Fibroblast of mammary gland (primary cell): ENCODE data around the gene ZSCAN26.
A peak's percentile ranks its signal among the peaks of the same experiment; 100 is the strongest.

Experiments used
- DNase-seq: peaks from one replicate; pipeline ENCODE4 v3.0.0-alpha.2; 2010; ENCODE audit warnings: low read depth
- H3K4me3 ChIP-seq: 2 replicates; pipeline ENCODE4 v1.5.1; 2011; ENCODE audit warnings: low read depth, mild to moderate bottlenecking, low read length, moderate library complexity; ENCODE audit not compliant: control insufficient read depth
- CTCF ChIP-seq: conservative IDR thresholded peaks from 2 replicates; pipeline ENCODE4 v1.5.1; 2011; ENCODE audit warnings: low read depth, low read length, inconsistent platforms; ENCODE audit not compliant: control insufficient read depth, insufficient read depth

ZSCAN26 gene

DNA sequence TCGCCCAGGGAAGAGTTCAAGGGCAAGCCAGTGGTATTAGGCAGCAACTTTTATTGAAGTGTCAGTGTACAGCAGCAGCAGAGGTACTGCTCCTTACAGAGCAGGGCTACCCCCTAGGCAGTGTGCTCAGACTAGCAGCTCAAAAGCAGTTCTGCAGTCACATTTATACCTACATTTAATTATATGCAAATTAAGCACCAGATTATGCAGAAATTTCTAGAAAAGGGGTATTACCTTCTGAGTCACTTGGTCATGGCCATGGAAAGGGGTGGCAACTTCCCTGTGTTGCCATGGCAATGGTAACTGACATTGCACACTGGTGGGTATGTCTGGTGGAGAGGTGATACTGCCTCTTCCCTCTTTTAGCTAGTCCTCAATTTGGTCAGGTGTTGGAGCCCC lies 12.8 kb upstream of the ZSCAN26 start:
- no peak for DNase-seq

DNA sequence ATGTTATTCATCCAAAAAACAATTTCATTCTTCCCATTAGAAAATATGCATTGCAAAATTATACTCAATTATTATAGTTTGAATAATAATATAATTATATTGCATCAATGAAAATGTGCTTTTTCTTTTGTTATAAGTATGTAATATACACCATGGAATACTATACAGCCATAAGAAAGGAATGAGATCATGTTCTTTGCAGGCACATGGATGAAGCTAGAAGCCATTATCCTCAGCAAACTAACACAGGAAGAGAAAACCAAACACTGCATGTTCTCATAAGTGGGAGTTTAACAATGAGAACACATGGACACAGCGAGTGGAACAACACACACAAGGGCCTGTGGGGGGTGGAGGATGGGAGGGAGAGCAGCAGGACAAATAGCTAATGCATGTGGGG lies 9.9 kb upstream of the ZSCAN26 start:
- no peak for TF ChIP-seq CTCF
- DNase-seq, result no peak
- H3K4me3 ChIP-seq, result no peak overlapping the region

More for the DNA sequence above, 12.8 kb upstream of the ZSCAN26 start:
- no peak overlapping the region for H3K4me3 ChIP-seq
- no peak for TF ChIP-seq CTCF

- H3K4me3 ChIP-seq, result peak within 1 kb of the TSS; percentile 40
- peak; percentile 80 for DNase-seq
- TF ChIP-seq CTCF, result no peak
Observed at GRCh38 chr6:28258877-28259777, 7.8 kb upstream of the ZSCAN26 start, which contains the start of gene NKAPL. Gene NKAPL, plus strand, starts transcription at chr6:28259297. Its CDS starts 75 bp downstream, at chr6:28259372.

GRCh38 chr6:28263922-28264321 lies 3.0 kb upstream of the ZSCAN26 start:
- no peak for DNase-seq
- no peak overlapping the region for H3K4me3 ChIP-seq
- no peak for TF ChIP-seq CTCF

DNA sequence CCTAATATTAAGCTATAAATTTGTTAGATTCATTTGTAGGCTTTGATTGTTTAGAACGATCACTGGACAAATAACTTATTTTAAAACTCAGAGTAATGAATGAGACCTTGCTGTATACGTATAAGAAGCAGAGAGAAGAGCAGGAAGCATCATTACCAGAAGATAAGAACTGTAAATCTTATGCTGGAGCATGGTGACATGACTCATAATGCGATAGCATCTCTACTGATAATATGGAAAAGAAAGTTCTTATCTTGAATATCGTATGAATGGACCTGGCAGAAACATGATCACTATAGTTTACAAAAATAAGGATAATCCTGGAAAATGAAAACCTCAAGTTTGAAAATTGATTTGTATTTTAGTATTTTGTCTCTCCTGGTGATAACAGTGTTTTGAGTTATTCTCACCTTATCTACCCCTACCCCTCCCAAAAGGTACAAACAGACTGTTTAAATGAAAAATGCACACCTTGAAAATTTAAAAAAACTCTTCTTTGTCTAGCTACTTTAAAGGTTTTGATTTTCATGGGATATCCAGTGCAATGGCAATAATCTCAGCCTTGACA lies 2.0 kb upstream of the ZSCAN26 start:
- no peak overlapping the region for H3K4me3 ChIP-seq
- no peak for TF ChIP-seq CTCF
- DNase-seq, result no peak

DNA sequence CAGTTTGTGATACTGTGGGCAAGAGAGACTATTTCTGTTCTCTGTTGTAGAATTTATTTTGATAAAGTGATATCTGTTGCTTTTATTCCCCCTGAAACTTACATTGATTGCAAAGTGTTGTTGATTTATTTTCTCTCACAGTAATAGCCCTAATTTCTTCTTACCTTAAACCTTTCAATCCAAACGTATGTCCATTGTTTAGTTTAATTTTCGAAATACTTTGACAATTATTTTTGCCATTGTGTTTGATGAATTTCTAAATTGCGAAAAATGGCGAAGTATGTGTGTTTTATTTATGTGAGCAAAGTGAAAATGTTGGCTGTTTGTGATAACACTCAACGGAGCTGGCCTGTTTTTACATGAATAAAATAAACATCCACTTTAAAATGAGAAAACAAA lies 381 bp upstream of the ZSCAN26 start:
- H3K4me3 ChIP-seq, result peak overlapping the region; percentile 81
- DNase-seq, result no peak
- TF ChIP-seq CTCF, result no peak
